PC-9 (cell line): ENCODE data around the gene KIF5C. TPM values are rescaled to one million over a fixed set of nuclear protein-coding genes. Genes with fewer than 3 reads are reported as not detected.

Experiments
- BruUV-seq: library from RNA; stranded (reverse); fragments of 400-500 nt; replicated peaks from 2 replicates; lab custom pipeline; 2021; lab: Mats Ljungman, UMichigan
- CTCF ChIA-PET: fragments of 300-600 bp; sonication (Branson Sonifier 250); formaldehyde crosslinking; loops from one replicate; lab custom pipeline; 2022; ENCODE audit warnings: antibody characterized with exemption; lab: Charles Lee
- POLR2A ChIA-PET: fragments of 300-600 bp; sonication (Branson Sonifier 250); formaldehyde crosslinking; loops from one replicate; lab custom pipeline; 2022; ENCODE audit warnings: antibody characterized with exemption; ENCODE audit not compliant: unreplicated experiment; lab: Charles Lee
- DNase-seq, 2 experiments: peaks; one replicate each; pipeline versions ENCODE4 v3.0.0 to v3.0.0-alpha.2; 2015 to 2022; ENCODE audit warnings: mixed read lengths in 1 of 2
- H2AFZ ChIP-seq: fragments of 200-600 bp; sonication (generic); 2 replicates; pipeline ENCODE4 v1.8.1; 2017; ENCODE audit warnings: antibody characterized with exemption
- H3F3A ChIP-seq: fragments of 200-600 bp; sonication (generic); 2 replicates; pipeline ENCODE4 v1.8.1; 2017; ENCODE audit warnings: antibody characterized with exemption, mild to moderate bottlenecking, low read depth; ENCODE audit not compliant: insufficient read depth
- H3K27ac ChIP-seq: fragments of 200-600 bp; sonication (generic); 2 replicates; pipeline ENCODE4 v1.6.1; 2016; ENCODE audit warnings: mixed run types
- H3K27me3 ChIP-seq: fragments of 200-600 bp; sonication (generic); 2 replicates; pipeline ENCODE4 v1.6.1; 2016; ENCODE audit warnings: low read depth, mixed run types; ENCODE audit not compliant: insufficient read depth
- H3K36me3 ChIP-seq: fragments of 200-600 bp; sonication (generic); 2 replicates; pipeline ENCODE4 v1.6.1; 2016; ENCODE audit warnings: low read depth, mixed run types
- H3K4me1 ChIP-seq: fragments of 200-600 bp; sonication (generic); replicated peaks from 2 replicates; pipeline ENCODE4 v1.6.1; 2016; ENCODE audit warnings: mixed run types; ENCODE audit not compliant: insufficient read depth
- H3K4me2 ChIP-seq: fragments of 200-600 bp; sonication (generic); 2 replicates; pipeline ENCODE4 v1.6.1; 2017; ENCODE audit warnings: mixed run types
- H3K4me3 ChIP-seq: fragments of 200-600 bp; sonication (generic); 2 replicates; pipeline ENCODE4 v1.6.1; 2016; ENCODE audit warnings: mixed run types
- H3K79me2 ChIP-seq: fragments of 200-600 bp; sonication (generic); 2 replicates; pipeline ENCODE4 v1.6.1; 2017; ENCODE audit warnings: low read depth, mixed run types
- H3K9me2 ChIP-seq: fragments of 200-600 bp; sonication (generic); 2 replicates; pipeline ENCODE4 v1.8.1; 2017; ENCODE audit warnings: mild to moderate bottlenecking; ENCODE audit not compliant: insufficient read depth
- H3K9me3 ChIP-seq: fragments of 200-600 bp; sonication (generic); 2 replicates; pipeline ENCODE4 v1.8.1; 2016; ENCODE audit warnings: low read depth; ENCODE audit not compliant: insufficient read depth
- H4K20me1 ChIP-seq: fragments of 200-600 bp; sonication (generic); 2 replicates; pipeline ENCODE4 v1.8.1; 2017; ENCODE audit not compliant: insufficient read depth
- CTCF ChIP-seq: fragments of 200-600 bp; sonication (generic); conservative IDR thresholded peaks from 2 replicates; pipeline ENCODE4 v1.6.1; 2017; ENCODE audit warnings: mixed run types, antibody characterized with exemption, mild to moderate bottlenecking, moderate library complexity
- EZH2 ChIP-seq: fragments of 200-600 bp; sonication (generic); IDR thresholded peaks from 2 replicates; pipeline ENCODE4 v1.8.0; 2017; ENCODE audit warnings: antibody characterized with exemption, low read depth
- intact Hi-C: fragments of 100-400 bp; cut with micrococcal nuclease; formaldehyde crosslinking; loops from one replicate; pipeline ENCODE4 v1.10.0; 2022; ENCODE audit not compliant: unreplicated experiment
- total RNA-seq: library from RNA; stranded (reverse); gene quantifications from 2 replicates; pipeline ENCODE4 v1.2.3, GENCODE V29; 2021

The KIF5C gene
- total RNA-seq, 1 experiment from 2014 or later = 0.07 TPM

DNA sequence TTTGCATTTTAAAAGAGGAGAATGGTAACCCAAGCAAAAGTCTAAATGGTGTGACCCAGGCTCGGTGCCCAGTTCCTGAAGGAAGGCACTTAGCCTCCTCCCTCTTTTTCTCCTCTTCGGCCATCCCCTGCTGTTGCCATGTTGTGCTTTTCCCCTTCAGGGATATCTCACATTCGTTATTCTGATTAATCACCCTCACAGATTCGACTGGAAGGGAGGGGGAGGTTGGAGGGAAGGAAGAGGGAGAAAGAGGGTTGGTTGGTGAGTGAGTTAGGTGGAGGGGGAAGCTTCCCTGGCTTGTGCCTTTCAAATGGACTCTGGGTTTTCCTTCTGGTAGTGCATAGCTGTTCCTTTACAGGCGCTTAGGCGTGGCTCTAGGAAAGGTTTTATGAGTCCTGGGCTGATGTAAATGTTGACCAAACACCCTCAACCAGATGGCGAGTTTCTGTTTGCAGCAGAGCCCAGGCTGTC is 124.5 kb downstream of the KIF5C start:
- H3K79me2 ChIP-seq = no peaks in the 10 kb centered on the region
- no peak overlapping the region for H2AFZ ChIP-seq
- no peak overlapping the region for H3K27ac ChIP-seq
- no peaks in the 10 kb centered on the region for H3K9me3 ChIP-seq
- H3K4me1 ChIP-seq = no peaks in the 10 kb centered on the region
- H4K20me1 ChIP-seq = no peaks in the 10 kb centered on the region
- TF ChIP-seq EZH2 (no peak), CTCF (no peak)
- no peaks in the 10 kb centered on the region for H3K27me3 ChIP-seq
- BruUV-seq = no TSS peak
- ChIA-PET CTCF (no interaction called here), POLR2A (no interaction called here)
- H3K4me3 ChIP-seq = no peak overlapping the region
- no peaks in the 10 kb centered on the region for H3F3A ChIP-seq
- no peaks in the 10 kb centered on the region for H3K9me2 ChIP-seq
- intact Hi-C loops = no loop called here
- DNase-seq = no peak
- H3K4me2 ChIP-seq = no peak overlapping the region
- H3K36me3 ChIP-seq = no peaks in the 10 kb centered on the region

DNA sequence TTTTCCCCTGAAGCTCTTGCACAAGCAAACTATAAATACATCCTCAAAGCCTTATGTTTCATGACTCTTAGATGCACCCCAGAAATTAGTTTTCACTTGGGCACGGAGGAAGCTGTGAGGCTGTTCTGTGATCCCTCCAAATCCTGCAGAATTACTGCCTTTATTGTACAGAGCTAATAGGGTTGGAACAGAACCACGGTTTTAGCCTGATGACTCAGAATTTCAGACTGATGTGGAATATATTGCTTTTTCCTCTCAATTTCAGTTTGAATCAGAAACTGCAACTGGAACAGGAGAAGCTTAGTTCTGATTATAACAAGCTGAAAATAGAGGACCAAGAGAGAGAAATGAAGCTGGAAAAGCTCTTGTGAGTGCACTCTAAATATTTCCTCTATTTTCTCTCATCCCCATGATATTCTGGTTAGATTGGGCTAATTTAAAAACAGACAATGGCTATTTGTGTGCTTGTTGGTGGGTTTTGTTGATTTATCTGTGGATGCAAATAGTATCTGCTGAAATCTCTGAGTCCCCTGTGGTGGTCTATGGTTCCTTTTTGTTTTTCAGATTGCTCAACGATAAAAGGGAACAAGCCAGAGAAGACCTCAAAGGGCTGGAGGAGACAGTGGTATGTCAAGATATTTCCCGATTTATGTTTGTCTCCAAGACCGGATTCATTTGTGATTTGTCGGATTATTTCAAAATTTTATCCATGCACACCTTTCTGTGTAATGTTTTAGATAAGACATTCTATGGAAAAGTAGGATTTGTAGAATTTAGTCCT is 125.3 kb downstream of the KIF5C start:
- Histone ChIP-seq H4K20me1 (no peaks in the 10 kb centered on the region), H3K36me3 (no peaks in the 10 kb centered on the region), H3K79me2 (no peaks in the 10 kb centered on the region), H3K27me3 (no peaks in the 10 kb centered on the region), H3K4me3 (no peak overlapping the region), H3F3A (no peaks in the 10 kb centered on the region), H3K4me2 (no peak overlapping the region), H3K27ac (no peak overlapping the region), H3K9me2 (no peaks in the 10 kb centered on the region), H3K4me1 (no peaks in the 10 kb centered on the region), H2AFZ (no peak overlapping the region), H3K9me3 (no peaks in the 10 kb centered on the region)
- intact Hi-C loops = no loop called here
- DNase-seq = no peak
- POLR2A ChIA-PET = no interaction called here
- TF ChIP-seq EZH2 (no peak), CTCF (no peak)
- no TSS peak for BruUV-seq
- CTCF ChIA-PET = no interaction called here

GRCh38 chr2:149001496-149001895 is 126.5 kb downstream of the KIF5C start:
- H3F3A ChIP-seq = no peaks in the 10 kb centered on the region
- H3K27me3 ChIP-seq = no peaks in the 10 kb centered on the region
- H3K79me2 ChIP-seq = no peaks in the 10 kb centered on the region
- H3K9me3 ChIP-seq = no peaks in the 10 kb centered on the region
- POLR2A ChIA-PET = no interaction called here
- no peak overlapping the region for H2AFZ ChIP-seq
- H3K9me2 ChIP-seq = no peaks in the 10 kb centered on the region
- intact Hi-C loops = no loop called here
- no peaks in the 10 kb centered on the region for H3K4me1 ChIP-seq
- no peak for DNase-seq
- H3K4me3 ChIP-seq = no peak overlapping the region
- no peaks in the 10 kb centered on the region for H4K20me1 ChIP-seq
- H3K36me3 ChIP-seq = no peaks in the 10 kb centered on the region
- H3K4me2 ChIP-seq = no peak overlapping the region
- TF ChIP-seq EZH2 (no peak), CTCF (no peak)
- CTCF ChIA-PET = no interaction called here
- no TSS peak for BruUV-seq
- no peak overlapping the region for H3K27ac ChIP-seq
